GM21381 (cell line): ENCODE results near the gene IL31RA.
"Not testable (repeated sequence)": the region's sequence is repeated elsewhere in the genome, so short reads cannot be mapped to it uniquely, and the experiment has no call there.

ENCODE experiments used
- ATAC-seq: cut with Tn5 transposase; IDR thresholded peaks from one replicate; pipeline ENCODE4 v1.9.1; 2021; ENCODE audit warnings: mild to moderate bottlenecking, moderate library complexity; ENCODE audit not compliant: unreplicated experiment

Gene IL31RA

DNA sequence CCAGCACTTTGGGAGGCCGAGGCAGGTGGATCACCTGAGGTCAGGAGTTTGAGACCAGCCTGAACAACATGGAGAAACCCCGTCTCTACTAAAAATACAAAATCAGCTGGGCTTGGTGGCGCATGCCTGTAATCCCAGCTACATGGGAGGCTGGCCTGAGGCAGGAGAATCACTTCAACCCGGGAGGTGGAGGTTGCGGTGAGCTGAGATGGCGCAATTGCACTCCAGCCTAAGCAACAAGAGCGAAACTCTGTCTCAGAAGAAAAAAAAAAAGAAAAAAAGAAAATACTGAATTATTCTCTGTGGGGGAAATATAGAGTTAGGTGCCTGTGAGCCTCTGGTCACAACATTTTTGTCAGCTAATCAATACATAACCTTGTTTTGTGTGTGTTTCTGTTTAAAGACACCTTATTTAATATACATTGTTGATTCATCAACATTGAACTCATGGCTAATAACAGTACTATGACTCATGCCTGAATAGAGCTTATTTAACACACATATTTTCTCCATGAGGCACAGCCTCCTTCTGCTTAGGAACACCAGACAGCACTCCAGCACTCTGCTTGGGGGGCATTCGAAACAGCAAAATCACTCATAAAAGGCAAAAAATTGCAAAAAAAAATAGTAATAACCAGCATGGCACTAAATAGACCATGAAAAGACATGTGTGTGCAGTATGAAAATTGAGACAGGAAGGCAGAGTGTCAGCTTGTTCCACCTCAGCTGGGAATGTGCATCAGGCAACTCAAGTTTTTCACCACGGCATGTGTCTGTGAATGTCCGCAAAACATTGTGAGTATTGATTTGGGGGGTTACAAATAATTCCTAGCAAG lies at the start of gene IL31RA:
TSS of gene IL31RA (plus strand) at position 519 of the 836 bp plus-strand sequence. CDS start at position 733, 214 bp downstream.
- no peak for ATAC-seq

DNA sequence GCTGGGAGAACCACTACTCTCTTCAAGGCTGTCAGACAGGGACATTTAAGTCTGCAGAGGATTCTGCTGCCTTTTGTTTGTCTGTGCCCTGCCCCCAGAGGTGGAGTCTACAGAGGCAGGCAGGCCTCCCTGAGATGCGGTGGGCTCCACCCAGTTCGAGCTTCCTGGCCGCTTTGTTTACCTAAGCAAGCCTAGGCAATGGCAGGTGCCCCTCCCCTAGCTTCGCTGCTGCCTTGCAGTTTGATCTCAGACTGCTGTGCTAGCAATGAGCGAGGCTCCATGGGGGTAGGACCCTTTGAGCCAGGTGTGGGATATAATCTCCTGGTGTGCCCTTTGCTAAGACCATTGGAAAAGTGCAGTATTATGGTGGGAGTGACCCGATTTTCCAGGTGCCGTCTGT lies 42.3 kb upstream of the IL31RA start:
- not testable (repeated sequence) for ATAC-seq

DNA sequence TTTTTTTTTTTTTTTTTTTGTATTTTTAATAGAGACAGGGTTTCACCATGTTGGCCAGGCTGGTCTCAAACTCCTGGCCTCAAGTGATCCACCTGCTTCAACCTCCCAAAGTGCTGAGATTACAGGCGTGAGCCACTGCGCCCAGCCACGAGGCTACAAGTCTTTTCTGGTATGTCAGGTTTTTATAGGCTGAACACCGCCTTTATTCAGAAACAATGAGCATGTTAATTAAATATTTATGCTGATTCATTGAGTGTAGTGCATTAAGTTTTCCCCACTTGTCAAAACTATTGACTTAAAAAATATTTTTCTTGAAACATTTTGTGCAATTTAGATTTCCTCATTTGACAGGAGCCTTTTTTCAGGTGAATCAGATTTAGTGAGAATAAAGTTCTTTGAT lies 35.2 kb upstream of the IL31RA start:
- ATAC-seq: not testable (repeated sequence)

DNA sequence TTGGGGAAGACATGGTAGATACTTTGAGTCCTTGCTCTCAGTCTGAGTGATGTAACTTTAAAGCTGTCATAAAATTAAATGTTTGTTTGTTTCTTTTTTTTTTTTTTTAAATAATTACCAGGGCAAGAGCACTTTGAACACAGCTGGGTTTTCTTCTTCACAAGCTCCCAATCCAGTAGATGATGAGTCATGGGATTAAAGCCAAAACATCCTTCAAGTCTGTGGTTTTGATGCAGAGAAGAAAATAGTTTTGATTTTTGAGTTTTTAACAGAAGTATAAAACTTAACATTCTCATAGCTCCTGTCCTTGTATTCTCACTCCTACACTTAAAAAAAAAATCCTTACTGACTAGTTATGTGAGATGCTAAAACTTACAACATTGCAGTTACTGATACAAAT lies 34.8 kb upstream of the IL31RA start:
- no peak for ATAC-seq

DNA sequence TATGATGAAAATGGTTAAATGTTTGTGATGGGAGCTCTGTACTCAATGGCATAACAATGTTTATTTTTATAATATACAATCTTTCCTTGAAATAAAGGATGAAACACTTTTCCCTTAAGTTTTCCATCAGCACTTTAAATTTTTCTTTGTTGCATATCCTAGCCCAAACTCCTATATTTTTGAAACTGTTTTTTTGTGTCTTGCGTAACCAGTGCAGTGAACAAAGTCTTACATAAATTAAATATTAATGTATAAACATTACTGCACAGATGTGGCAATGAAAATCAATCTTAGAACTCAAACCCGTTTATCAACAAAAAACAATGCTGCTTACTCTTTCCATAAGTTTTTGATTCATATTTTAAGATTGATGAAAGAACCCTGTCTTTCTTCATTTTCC lies 34.1 kb upstream of the IL31RA start:
- no peak for ATAC-seq

DNA sequence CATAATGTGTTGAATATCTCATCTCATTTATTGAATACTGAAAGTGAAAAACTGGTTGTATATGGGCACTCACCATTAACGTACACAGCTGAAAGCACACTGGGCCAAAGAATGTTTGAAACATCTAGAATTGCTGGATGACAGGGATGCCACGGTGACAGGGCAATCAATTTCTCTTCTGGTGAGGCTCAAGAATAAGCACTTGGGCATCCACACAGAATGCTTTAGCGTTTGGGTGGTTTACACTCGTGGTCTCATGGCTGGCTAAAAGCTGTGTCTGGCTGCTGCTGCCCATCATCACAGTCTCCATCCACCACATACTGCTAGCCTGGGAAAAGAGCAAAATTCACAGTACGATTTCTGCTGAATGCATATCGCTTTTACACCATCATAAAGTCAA lies 30.7 kb upstream of the IL31RA start:
- ATAC-seq: no peak

DNA sequence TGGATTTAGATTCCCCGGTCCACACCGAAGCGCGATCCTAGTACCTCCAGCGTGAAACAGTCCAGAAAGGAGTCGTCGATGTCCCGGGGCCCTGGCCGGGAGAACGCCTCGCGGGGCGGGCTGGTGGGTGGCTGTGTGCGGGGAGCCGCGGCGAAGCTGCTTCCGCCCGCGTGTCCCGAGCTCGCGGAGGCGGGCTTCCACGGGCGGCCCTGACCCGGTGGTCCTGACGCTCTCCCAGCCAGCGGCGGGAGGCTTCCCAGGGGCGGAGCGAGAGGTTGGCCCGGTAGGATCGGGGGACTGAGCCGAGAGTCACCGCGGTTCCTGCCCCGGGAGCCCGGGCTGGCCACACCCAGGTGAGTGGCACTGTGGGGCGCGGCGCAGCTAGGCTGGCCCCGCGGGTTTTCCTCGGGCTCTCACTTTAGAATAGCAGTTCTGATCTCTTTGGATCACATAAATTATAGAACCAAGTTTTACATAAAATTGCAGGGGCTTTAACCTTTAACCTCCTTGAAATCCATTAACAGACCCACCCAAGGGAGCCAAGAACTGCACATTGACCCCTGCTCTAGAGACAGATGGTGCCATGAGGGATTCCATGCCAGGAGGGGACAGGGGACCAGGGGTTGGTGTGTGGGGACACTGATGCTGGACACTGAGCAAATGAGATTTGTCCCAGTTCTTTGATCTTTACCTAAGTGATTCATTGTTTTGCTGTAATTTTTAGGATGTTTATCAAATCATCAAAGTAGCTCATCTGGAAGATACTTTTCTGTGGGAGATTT lies 29.2 kb upstream of the IL31RA start:
- no peak for ATAC-seq

DNA sequence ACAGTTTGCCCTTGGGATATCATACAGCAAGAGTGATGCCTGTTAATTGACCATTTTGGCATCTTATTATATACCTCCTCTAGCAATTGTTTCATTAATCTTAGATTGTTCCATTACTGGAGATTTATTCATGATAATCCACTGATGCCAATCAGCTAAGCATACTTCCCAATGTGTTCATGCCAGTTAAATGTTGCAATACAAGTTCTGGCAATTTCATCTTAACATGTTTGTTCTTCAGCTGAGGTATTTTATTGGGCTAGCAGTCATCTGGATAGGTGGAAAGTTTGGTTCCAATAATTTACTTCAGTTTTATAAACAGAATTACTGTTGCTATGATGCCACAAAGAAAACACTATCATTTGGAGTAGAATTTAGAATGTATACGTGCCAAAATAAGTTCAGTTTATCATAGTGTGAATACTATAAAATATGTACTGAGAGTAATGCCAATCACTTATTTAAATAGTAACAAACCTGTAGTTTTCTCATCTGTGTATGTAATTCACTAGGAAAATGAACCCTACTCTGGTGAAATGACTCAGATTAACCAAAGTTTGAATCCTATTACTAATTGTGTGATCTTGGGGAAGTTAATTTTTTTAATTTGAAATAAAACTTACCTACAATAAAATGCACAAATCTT lies 27.9 kb upstream of the IL31RA start:
- ATAC-seq: no peak

DNA sequence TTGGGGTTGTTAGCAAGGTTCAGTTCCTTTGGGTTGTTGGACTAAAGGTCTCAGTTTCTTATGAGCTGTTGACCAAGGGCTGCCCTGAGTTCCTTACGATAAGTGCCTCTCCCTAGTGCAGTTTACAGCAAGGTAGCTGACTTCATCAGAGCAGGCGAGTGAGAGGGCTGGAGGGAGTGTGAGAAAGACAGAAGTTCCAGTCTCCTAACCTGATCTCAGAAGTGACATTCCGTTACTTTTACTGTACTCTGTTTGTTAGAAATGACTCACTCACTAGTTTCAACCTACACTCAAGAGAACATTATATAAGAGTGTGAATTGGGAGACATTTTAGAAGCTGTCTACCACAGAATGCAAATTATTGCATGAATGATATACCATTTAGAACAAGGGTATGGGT lies 21.2 kb upstream of the IL31RA start:
- ATAC-seq: no peak

DNA sequence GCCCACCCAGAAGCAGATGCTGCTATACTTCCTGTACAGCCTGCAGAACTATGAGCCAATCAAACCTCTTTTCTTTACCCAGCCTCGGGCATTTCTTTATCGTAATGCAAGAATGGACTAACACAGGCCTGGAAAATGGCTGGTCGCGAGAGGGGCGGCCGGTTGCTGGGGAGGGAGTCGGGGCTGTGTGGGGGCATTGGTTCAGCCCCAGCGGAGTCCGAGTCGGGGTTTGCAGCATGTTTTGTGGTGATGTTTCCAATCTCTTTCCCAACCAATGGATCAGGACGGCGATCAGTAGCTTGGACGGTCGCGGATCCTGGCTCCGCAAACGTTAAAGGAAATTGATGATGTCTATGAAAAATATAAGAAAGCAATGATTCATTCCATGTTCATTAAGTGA lies 18.7 kb upstream of the IL31RA start:
- no peak for ATAC-seq

DNA sequence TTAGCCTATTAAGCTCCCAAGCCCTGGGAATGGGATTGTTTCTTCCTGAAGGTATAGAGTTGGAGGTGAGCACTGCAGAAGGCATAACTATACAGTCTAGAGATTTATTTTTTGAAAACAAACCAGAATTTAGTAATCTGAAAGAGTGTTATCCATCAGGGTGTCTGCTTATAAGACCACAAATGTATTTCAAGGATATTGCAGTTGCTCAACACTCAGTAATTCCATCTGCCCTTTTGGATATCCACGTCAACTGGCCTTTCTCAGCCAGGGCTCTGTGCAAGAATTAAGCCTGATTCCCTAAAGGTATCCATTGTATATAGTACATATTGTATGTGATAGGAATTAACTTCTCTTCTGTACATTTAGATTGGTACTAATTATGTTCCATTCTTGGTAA lies 15.0 kb upstream of the IL31RA start:
- ATAC-seq: no peak

DNA sequence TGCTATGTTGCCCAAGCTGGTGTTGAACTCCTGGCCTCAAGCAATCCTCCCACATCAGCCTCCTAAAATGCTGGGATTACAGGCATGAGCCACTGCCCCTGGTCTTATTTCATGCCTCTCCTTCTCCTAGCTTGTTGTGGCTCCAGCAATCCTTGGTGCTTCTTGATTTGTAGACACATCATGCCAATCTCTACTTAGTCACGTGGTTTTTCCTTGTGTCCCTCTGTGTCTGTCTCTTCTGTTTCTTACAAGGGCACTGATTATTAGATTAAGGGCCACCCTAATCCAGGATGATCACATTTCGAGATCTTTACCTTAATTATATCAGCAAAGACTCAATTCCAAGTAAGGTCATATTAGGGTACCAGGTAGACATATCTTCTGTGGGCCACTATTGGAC lies 9.2 kb upstream of the IL31RA start:
- ATAC-seq: no peak

DNA sequence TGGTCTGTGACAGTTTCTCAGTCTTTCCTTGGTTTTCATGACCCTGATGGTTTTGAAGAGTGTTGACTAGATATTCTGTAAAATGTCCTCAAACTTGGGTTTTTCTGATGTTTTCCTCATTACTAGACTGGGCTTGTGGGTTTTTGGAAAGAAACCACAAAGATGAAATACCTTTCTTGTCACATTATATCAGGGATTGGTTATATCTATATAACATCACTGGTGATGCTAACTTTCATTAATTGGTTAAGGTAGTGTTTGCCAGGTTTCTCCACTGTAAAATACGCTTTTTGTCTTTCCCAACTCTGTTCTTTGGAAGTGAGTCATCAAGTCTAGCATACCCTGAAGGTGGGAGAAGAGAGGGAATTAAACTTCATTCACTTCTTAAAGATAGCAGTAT lies 3.3 kb upstream of the IL31RA start:
- ATAC-seq: no peak

DNA sequence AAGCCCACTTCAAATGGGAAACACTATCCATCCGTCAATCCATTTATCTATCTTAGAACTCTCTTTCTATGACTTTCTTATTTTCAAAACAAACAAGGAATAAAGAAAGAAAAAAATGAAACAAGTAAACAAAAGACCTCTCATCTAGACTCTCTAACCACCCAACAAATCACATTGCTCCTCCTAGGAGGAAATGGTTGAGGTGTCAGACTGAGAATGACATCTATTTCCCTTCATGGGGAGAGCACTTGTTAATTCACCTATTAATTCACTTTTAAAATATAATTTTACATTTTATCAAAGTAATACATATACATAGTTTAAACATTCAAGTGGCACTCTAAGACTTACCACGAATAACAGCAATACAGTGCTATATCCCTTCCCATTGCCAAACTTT lies 2.4 kb upstream of the IL31RA start:
- ATAC-seq: no peak

DNA sequence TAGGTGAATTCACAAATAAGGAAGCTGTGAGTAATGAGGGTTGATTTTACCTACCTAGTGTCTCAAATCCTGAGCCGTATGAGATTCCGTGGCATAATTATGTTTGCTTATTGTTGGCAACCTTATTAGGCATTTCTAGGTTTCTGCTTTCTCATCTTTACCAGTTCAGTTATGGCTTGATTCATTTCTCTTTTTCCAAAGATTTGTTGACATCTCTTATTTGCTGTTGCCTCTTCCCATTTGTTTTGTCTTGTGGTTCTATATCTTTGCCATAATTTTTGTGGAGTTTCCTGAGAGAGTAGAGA lies 470 bp downstream of the IL31RA start:
- no peak for ATAC-seq

DNA sequence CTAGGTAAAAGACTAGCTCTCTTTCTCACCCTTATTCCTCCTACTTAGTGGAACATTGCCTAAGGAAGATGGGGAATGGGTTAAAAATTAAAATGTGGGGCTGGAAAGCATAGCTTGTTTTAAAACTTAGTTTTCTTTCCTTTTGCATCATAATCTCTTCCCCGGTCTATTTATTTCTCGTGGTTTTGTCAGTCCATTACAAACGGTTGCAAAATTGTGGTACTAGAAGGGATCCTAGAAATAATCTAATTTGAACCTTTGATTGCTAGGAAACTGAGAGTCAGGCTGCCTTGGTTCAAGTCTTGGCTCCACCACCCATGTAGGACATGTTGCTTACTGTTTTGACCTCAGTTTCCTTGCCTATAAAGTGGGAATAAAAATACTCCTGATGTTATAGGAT lies 1.3 kb downstream of the IL31RA start:
- ATAC-seq: no peak

DNA sequence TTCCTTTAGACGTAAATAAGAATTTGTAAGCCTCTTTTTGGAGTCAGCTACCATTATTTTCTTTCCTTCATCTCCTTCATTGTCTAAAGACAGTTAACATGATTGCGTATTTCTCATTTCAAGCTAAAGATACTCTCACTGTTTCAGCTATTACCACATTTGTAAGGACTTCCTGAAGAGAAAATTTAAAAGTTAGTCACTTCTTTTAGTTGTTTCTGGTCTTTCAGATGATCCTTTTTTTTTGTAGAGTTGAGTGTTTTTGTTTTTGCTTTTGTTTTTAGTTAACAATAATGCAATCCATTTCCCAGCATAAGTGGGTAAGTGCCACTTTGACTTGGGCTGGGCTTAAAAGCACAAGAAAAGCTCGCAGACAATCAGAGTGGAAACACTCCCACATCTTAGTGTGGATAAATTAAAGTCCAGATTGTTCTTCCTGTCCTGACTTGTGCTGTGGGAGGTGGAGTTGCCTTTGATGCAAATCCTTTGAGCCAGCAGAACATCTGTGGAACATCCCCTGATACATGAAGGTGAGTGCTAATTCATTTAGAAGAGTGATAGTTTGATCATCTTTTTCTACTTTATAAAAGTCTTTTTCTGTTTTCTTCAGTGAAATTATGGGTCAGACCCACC lies 2.0 kb downstream of the IL31RA start:
- no peak for ATAC-seq

DNA sequence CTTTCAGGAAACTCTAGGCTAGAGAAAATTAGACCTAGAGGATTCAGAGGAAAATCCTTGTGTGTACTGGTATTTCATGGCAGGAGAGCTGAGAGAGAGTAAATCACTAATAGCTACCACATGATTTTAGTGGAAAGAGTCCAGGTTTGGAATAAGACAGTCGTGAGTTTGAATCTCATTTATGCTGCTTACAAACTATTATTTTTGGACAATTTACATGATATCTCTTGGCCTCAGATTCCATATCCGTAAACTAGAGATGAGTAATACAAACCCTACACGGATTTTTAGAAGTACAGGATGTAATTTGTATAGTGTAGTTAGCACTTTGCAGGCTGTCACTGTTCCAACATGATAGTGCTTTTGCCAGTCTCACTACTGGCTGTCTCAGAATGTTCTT lies 2.7 kb downstream of the IL31RA start:
- no peak for ATAC-seq

DNA sequence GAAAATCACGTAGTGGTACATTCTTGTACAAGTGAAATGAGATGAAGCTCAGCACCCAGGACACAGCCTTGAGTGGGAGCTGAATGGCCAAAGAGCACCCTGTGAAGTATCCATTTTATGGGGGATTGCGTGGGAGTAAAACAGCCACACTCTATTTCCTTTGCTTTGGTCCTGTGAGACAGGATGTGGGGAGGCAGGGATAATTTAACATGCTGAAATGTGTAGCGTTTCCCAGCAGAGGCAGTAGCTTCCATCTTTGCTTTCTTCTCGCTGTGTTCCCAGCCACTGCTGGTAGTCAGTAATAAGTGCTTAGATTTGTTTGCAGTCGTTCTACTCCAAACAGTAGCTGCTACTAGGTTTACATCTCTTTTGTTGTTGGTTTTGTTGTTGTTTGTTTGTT lies 4.4 kb downstream of the IL31RA start:
- ATAC-seq: no peak

DNA sequence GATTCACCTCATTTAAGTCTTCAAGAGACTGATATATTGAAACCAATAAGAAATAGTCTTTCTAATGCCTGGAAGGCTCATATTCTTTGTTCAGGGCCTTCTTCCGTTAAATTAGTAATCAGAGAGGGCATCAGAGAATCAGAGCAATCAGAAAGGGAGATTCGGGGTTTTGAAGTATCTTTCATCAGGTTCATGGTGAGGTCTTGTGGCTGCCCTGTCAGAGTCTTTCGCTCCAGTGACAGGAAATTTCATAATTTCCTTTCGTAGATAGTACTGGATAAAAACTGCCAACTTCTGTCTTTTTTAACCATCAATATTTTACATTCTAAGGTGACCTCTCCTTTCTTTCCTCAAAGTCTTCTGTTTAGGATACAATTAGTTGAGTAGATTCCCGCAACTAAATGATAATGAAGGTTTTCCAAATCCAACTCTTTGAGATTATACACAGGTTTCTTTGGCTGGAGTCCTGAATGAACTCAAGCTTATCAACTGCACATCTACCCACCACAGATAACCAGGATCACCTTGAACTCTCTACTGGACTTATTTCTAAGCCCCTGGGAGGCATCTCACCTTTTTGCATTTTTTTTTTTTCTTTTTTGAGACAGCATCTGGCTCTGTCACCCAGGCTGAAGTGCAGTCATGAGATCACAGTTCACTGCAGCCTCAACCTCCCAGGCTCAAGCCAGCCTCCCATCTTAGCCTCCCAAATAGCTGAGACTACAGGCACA lies 5.5 kb downstream of the IL31RA start:
- ATAC-seq: no peak

DNA sequence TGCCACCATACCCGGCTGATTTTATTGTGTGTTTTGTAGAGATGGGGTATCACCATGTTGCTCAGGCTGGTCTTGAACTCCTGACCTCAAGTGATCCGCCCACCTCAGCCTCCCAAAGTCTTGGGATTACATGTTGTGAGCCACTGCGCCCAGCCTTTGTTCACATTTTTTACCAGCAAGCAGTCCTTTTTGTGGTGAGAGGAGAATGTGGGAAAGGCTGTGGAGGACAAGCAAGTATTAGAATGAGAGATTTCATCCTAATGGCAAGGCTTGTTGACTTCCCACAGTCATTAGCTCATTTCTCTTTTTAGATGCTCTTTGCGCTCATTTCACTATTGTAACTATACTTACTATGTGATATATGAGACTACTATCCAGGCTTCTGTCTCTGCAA lies 6.1 kb downstream of the IL31RA start:
- no peak for ATAC-seq
